GM19351 (cell line): Measurements from ENCODE around the gene RNF11.
A peak's percentile ranks its signal among the peaks of the same experiment; 100 is the strongest.
"Not testable (repeated sequence)": the region's sequence is repeated elsewhere in the genome, so short reads cannot be mapped to it uniquely, and the experiment has no call there.

ENCODE experiments used
- ATAC-seq: cut with Tn5 transposase; IDR thresholded peaks from one replicate; pipeline ENCODE4 v1.9.1; 2021; ENCODE audit warnings: mild to moderate bottlenecking, moderate library complexity; ENCODE audit not compliant: unreplicated experiment

Gene RNF11

GRCh38 chr1:51227231-51227960, 8.7 kb upstream of the RNF11 start:
- ATAC-seq, result not testable (repeated sequence)

GRCh38 chr1:51228471-51228870, 7.6 kb upstream of the RNF11 start:
- not testable (repeated sequence) for ATAC-seq

DNA sequence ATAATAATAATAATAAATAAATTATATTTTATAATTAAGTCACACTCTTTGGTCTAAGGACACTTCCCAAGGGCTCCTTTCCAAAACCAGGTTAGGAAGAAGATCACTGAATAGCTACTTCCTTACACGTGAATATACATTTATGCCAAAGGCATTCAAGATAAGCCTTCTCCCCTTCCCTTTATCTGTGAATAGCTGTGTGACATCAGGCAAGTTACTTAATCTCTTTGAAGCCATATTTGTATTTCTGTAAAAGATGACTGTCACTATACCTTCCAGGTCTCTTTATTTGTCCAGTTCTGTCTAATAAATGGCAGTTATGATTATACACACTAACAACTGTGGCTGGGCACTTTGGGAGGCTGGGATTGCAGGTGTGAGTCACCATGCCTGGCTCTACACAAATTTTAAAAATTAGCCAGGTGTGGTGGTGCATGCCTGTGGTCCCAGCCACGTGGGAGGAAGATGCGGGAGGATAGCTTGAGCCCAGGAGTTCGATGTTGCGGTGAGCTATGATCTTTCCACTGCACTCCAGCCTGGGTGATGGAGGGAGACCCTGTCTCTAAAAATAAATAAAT, 5.5 kb upstream of the RNF11 start:
- ATAC-seq, result no peak

GRCh38 chr1:51231120-51231519, 5.0 kb upstream of the RNF11 start:
- no peak for ATAC-seq

- no peak for ATAC-seq
Measured at GRCh38 chr1:51231896-51232295, 4.2 kb upstream of the RNF11 start.

GRCh38 chr1:51234236-51234635, 1.8 kb upstream of the RNF11 start:
- ATAC-seq, result not testable (repeated sequence)

DNA sequence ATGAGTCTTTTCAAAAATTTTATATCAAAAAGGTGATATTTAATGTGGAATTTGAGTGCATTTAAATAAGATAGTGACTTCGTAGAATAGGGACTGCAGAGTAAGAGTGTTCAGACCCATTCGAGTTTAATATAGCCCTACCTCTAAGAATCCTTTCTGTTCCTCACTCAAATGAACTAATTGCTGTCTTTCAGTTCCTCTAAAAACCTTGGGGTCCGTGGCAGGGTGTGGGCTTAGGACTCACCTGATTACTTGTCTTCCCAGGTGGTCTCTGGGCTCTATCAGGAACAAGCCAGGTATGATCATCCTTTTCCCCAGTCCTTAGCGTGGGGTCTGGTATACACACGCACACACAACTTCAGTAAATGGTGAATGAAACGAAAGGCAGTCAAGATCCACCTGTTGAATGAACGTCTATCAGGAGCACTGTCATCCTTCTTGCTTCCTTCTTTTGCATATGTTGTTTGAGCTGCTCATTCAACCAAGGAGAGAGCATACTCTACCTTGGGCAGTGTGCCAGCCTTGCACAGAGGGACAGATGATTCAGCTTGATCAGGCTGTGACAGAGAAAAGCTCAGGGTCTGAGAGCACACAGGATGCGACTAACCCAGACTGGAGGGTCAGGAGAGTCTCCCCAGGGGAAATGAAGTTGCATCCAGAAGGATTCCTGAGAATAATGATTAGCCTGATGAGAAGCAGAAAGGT, 1.2 kb upstream of the RNF11 start:
- peak; percentile 60 for ATAC-seq

- ATAC-seq, result peak; percentile 30
Measured at GRCh38 chr1:51236531-51237350, 668 bp downstream of the RNF11 start.

DNA sequence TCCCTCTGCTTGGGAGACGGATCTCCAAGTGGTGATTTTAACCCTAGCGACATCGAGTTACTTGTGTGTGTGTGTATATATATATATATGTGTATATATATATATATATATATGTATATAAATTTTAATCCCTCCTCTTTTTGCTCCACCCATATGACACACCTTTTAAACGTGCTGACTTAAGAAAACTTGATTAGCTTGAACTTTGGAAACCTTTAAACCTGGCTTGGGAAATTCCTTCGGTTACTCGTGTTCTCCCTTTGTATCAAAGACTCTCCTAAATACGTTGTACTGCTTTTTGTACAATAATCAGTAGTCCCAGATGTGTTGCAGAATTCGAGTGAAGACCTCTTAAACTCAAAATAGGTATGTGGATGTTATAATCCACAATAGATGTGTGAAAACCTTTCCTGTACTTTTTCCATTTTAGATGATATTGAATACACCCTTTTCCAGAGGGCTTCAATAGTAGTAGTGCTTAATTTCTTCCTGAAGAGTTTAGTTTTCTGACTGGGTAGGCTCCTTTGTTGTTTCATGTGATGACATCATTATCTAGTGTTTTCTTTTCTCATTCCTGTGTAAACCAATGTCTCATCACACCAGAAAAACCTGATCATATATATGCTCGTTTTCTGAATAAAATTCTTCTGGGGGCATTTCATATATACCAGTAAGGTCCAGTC, 1.4 kb downstream of the RNF11 start:
- ATAC-seq, result no peak

DNA sequence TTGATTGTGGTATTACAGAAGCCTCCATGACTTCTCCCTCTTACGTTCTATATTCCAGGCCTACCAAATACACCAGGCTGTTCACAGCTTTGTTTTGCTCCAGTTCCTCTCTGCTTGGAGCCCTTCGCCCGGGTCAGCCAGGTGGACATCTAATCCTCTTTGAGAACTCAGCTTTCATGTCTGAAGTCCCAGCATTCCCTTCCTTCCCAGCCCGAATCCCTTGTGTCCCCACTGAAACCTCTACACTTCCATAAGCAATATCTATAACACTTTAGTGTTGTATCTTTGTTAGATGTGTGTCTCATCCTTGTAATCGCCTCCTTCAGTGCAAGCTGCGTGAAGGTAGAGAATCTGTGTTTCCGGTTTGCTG, 1.9 kb downstream of the RNF11 start:
- no peak for ATAC-seq

GRCh38 chr1:51240084-51240483, 4.0 kb downstream of the RNF11 start:
- ATAC-seq, result no peak

DNA sequence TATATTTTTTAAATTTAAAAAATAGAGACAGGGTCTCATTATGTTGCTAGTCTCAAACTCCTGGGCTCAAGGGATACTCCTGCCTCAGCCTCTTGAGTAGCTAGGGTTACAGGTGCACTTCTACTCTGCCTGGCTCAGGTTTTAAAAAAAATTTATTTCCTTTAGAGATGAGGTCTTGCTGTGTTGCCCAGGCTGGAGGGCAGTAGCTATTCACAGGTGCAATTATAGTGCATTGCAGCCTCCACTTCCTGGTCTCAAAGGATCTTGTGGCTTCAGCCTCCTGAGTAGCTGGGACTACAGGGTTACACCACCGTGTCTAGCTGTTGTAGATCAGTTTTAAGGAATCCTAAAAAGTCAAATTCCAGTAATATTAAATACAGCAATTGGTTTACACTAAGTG, 5.0 kb downstream of the RNF11 start:
- no peak for ATAC-seq

DNA sequence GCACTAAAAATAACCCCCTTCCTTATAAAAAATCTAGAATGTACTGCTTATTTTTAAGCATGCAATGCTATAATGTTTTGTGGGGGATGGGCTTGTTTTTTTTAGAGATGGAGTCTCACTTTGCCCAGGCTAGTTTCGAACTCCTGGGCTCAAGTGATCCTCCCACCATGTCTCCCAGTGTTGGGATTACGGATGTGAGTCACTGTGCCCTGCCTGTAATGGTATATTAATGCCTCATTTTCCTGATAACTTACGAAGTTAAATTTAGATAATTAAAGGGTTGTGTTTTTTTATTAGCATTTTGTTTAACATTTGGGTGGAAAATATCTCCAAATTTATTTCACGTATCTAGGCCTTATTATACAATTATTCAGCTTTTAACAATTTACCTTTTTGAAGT, 6.5 kb downstream of the RNF11 start:
- no peak for ATAC-seq

DNA sequence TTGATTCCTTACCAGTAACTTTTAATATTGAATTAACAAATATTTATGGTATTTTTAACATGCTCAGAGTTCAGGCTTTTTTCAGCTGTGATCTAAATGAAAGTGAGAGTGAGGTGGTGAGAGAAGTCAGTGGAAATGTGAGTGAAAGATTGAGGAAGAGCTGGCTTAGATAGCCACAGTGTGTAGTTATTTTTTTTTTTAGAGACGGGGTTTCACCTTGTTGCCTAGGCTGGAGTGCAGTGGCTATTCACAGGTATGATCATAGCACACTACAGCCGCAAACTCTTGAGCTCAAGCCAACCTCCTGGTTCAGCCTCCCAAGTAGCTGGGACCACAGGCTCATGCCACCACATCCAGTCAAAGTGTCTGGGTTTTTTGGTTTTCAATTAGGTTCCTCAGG, 10.9 kb downstream of the RNF11 start:
- ATAC-seq, result peak; percentile 91

GRCh38 chr1:51247499-51247898, 11.4 kb downstream of the RNF11 start:
- no peak for ATAC-seq

DNA sequence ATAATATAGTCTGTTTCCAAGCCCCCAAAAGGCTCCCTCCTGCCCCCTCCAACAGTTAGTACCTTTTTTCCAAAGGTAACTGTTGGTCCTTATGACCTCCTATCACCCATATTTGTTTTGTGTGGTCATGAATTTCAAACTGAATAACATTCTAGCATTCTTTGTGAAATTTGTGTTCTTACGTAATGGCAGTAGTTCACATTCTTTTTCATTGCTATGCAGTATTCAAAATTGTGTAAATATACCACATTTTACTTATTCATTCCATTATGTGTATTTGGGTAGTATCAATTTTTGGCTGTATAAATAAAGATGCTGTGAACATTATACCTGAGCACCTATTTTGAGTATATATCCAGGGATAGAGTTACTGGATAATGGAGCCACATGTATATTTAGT, 13.4 kb downstream of the RNF11 start:
- ATAC-seq, result no peak

DNA sequence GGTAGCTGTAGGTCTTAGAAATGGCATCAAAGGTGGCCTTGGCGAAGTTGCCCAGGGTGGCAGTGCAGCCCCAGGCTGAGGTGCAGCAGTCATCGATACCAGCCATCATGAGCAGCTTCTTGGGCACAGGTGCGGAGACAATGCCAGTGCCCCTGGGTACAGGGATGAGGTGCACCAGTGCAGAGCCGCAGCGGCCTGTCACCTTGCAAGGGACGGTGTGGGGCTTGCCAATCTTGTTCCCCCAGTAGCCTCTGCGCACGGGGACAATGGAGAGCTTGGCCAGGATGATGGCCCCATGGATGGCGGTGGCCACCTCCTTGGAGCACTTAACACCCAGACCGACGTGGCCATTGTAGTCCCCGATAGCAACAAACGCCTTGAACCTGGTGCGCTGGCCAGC, 14.7 kb downstream of the RNF11 start:
- not testable (repeated sequence) for ATAC-seq

GRCh38 chr1:51251165-51251564, 15.1 kb downstream of the RNF11 start:
- not testable (repeated sequence) for ATAC-seq

DNA sequence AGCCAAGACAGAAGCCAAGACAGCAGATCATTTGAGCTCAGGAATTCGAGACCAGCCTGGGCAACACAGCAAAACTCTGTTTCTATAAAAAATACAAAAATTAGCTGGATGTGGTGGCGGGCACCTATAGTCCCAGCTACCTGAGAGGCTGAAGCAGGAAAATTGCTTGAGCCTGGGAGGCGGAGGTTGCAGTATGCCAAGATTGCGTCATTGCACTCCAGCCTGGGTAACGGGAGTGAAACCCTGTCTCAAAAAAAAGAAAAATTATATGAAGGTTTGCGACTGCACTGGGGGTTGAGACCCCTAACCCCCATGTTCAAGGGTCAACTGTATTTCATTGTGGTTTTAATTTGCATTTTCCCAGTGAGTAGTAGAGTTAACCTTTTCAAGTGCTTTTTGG, 16.3 kb downstream of the RNF11 start:
- no peak for ATAC-seq

- no peak for ATAC-seq
Measured at GRCh38 chr1:51253691-51254090, 17.6 kb downstream of the RNF11 start.

GRCh38 chr1:51255331-51255730, 19.3 kb downstream of the RNF11 start:
- no peak for ATAC-seq
